Loucy (cell line): ENCODE data around the gene NRG2.

Experiments used
- EZH2phosphoT487 ChIP-seq: fragments of 200-600 bp; IDR thresholded peaks from 2 replicates; pipeline ENCODE4 v1.6.1; 2018; ENCODE audit warnings: antibody characterized with exemption, mild to moderate bottlenecking, moderate library complexity, borderline replicate concordance
- TF ChIP-seq, protein P1 (sequence below): fragments of 200-600 bp; sonication (generic); conservative IDR thresholded peaks from 2 replicates; pipeline ENCODE4 v1.5.1; 2014; ENCODE audit warnings: mild to moderate bottlenecking, antibody characterized with exemption, low read length

DNA sequence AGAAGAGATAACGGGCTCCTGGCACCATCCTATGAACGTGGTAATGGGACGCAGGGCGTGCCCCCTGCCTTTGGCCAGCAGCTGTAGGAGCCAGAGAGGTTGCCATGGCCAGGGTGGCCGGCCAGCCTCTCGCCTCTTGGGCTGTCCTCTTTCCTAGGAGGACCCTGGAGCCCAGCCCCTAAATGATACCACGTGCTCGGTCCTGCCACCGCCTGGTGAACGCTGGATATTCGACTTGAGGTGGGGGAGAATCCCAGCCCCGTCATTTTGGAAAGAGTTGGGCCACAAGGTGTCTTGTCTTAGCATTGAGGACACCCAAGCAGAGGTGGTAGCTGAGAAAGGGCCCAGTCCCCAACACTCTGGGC lies 391 bp upstream of the NRG2 start:
- TF ChIP-seq, protein P1, sequence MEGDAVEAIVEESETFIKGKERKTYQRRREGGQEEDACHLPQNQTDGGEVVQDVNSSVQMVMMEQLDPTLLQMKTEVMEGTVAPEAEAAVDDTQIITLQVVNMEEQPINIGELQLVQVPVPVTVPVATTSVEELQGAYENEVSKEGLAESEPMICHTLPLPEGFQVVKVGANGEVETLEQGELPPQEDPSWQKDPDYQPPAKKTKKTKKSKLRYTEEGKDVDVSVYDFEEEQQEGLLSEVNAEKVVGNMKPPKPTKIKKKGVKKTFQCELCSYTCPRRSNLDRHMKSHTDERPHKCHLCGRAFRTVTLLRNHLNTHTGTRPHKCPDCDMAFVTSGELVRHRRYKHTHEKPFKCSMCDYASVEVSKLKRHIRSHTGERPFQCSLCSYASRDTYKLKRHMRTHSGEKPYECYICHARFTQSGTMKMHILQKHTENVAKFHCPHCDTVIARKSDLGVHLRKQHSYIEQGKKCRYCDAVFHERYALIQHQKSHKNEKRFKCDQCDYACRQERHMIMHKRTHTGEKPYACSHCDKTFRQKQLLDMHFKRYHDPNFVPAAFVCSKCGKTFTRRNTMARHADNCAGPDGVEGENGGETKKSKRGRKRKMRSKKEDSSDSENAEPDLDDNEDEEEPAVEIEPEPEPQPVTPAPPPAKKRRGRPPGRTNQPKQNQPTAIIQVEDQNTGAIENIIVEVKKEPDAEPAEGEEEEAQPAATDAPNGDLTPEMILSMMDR: no peak; the same call in 1 of the 2 replicates
- TF ChIP-seq EZH2phosphoT487: no peak
